ENCODE results near the gene SLC12A8.
"Not testable (repeated sequence)": the region's sequence is repeated elsewhere in the genome, so short reads cannot be mapped to it uniquely, and the experiment has no call there.

The SLC12A8 gene

GRCh38 chr3:125108833-125109535, 103.6 kb downstream of the SLC12A8 start:
- Mint-ChIP-seq H3K9me3 (peaks cover 8% of the 10 kb centered on the region), H3K4me3 (no peak overlapping the region), H3K27me3 (ENCODE audit: low read depth) (peaks cover 28% of the 10 kb centered on the region), H3K36me3 (ENCODE audit: low read depth) (no peaks in the 10 kb centered on the region), H3K27ac (no peak overlapping the region), H3K4me1 (ENCODE audit: low read depth) (peaks cover 23% of the 10 kb centered on the region)
- no peak for DNase-seq (ENCODE audit: low spot score)

GRCh38 chr3:125107861-125108567, 104.5 kb downstream of the SLC12A8 start:
- Mint-ChIP-seq H3K27ac (no peak overlapping the region), H3K4me3 (no peak overlapping the region), H3K4me1 (ENCODE audit: low read depth) (peaks cover 23% of the 10 kb centered on the region), H3K27me3 (ENCODE audit: low read depth) (peaks cover 33% of the 10 kb centered on the region), H3K9me3 (peaks cover 8% of the 10 kb centered on the region), H3K36me3 (ENCODE audit: low read depth) (no peaks in the 10 kb centered on the region)
- DNase-seq (ENCODE audit: low spot score) = no peak

GRCh38 chr3:125107363-125107762, 105.2 kb downstream of the SLC12A8 start:
- no peak overlapping the region for H3K27ac Mint-ChIP-seq
- peaks cover 8% of the 10 kb centered on the region for H3K9me3 Mint-ChIP-seq
- H3K27me3 Mint-ChIP-seq (ENCODE audit: low read depth) = peaks cover 34% of the 10 kb centered on the region
- peaks cover 23% of the 10 kb centered on the region for H3K4me1 Mint-ChIP-seq (ENCODE audit: low read depth)
- DNase-seq (ENCODE audit: low spot score) = no peak
- no peak overlapping the region for H3K4me3 Mint-ChIP-seq
- no peaks in the 10 kb centered on the region for H3K36me3 Mint-ChIP-seq (ENCODE audit: low read depth)

GRCh38 chr3:125105116-125105515, 107.4 kb downstream of the SLC12A8 start:
- H3K4me3 Mint-ChIP-seq = no peak overlapping the region
- peaks cover 31% of the 10 kb centered on the region for H3K27me3 Mint-ChIP-seq (ENCODE audit: low read depth)
- DNase-seq (ENCODE audit: low spot score) = no peak
- H3K27ac Mint-ChIP-seq = no peak overlapping the region
- H3K4me1 Mint-ChIP-seq (ENCODE audit: low read depth) = peaks cover 10% of the 10 kb centered on the region
- peaks cover 8% of the 10 kb centered on the region for H3K9me3 Mint-ChIP-seq
- no peaks in the 10 kb centered on the region for H3K36me3 Mint-ChIP-seq (ENCODE audit: low read depth)

GRCh38 chr3:125104639-125105038, 107.9 kb downstream of the SLC12A8 start:
- peaks cover 6% of the 10 kb centered on the region for H3K4me1 Mint-ChIP-seq (ENCODE audit: low read depth)
- H3K9me3 Mint-ChIP-seq = peaks cover 12% of the 10 kb centered on the region
- no peak for DNase-seq (ENCODE audit: low spot score)

GRCh38 chr3:125103406-125103805, 109.1 kb downstream of the SLC12A8 start:
- Mint-ChIP-seq H3K36me3 (ENCODE audit: low read depth) (peaks cover 2% of the 10 kb centered on the region), H3K9me3 (peaks cover 16% of the 10 kb centered on the region), H3K4me3 (no peak overlapping the region), H3K27me3 (ENCODE audit: low read depth) (peaks cover 39% of the 10 kb centered on the region), H3K4me1 (ENCODE audit: low read depth) (no peaks in the 10 kb centered on the region), H3K27ac (no peak overlapping the region)
- no peak for DNase-seq (ENCODE audit: low spot score)

More at GRCh38 chr3:125104639-125105038, 107.9 kb downstream of the SLC12A8 start:
- peaks cover 2% of the 10 kb centered on the region for H3K36me3 Mint-ChIP-seq (ENCODE audit: low read depth)
- H3K27ac Mint-ChIP-seq = no peak overlapping the region
- peaks cover 34% of the 10 kb centered on the region for H3K27me3 Mint-ChIP-seq (ENCODE audit: low read depth)
- no peak overlapping the region for H3K4me3 Mint-ChIP-seq

- peaks cover 45% of the 10 kb centered on the region for H3K27me3 Mint-ChIP-seq (ENCODE audit: low read depth)
- no peak overlapping the region for H3K27ac Mint-ChIP-seq
- peaks cover 16% of the 10 kb centered on the region for H3K9me3 Mint-ChIP-seq
- peaks cover 2% of the 10 kb centered on the region for H3K36me3 Mint-ChIP-seq (ENCODE audit: low read depth)
- no peaks in the 10 kb centered on the region for H3K4me1 Mint-ChIP-seq (ENCODE audit: low read depth)
- DNase-seq (ENCODE audit: low spot score) = no peak
- H3K4me3 Mint-ChIP-seq = no peak overlapping the region
Observed at GRCh38 chr3:125102470-125102869, 110.1 kb downstream of the SLC12A8 start.

- Mint-ChIP-seq H3K4me3 (no peak overlapping the region), H3K36me3 (ENCODE audit: low read depth) (peaks cover 2% of the 10 kb centered on the region), H3K9me3 (peaks cover 8% of the 10 kb centered on the region), H3K27ac (no peak overlapping the region), H3K4me1 (ENCODE audit: low read depth) (no peaks in the 10 kb centered on the region), H3K27me3 (ENCODE audit: low read depth) (peaks cover 32% of the 10 kb centered on the region)
- DNase-seq (ENCODE audit: low spot score) = no peak
Observed at GRCh38 chr3:125098611-125099291, 113.8 kb downstream of the SLC12A8 start.

GRCh38 chr3:125090649-125091048, 121.9 kb downstream of the SLC12A8 start:
- H3K4me3 Mint-ChIP-seq = no peak overlapping the region
- H3K27ac Mint-ChIP-seq = no peak overlapping the region
- H3K36me3 Mint-ChIP-seq (ENCODE audit: low read depth) = peaks cover 2% of the 10 kb centered on the region
- H3K9me3 Mint-ChIP-seq = peaks cover 6% of the 10 kb centered on the region
- no peaks in the 10 kb centered on the region for H3K4me1 Mint-ChIP-seq (ENCODE audit: low read depth)
- DNase-seq (ENCODE audit: low spot score) = no peak
- peaks cover 32% of the 10 kb centered on the region for H3K27me3 Mint-ChIP-seq (ENCODE audit: low read depth)

- DNase-seq (ENCODE audit: low spot score) = no peak
- no peak overlapping the region for H3K4me3 Mint-ChIP-seq
- H3K4me1 Mint-ChIP-seq (ENCODE audit: low read depth) = no peaks in the 10 kb centered on the region
- H3K27me3 Mint-ChIP-seq (ENCODE audit: low read depth) = peaks cover 46% of the 10 kb centered on the region
- H3K36me3 Mint-ChIP-seq (ENCODE audit: low read depth) = peaks cover 2% of the 10 kb centered on the region
- peaks cover 6% of the 10 kb centered on the region for H3K9me3 Mint-ChIP-seq
- no peak overlapping the region for H3K27ac Mint-ChIP-seq
Observed at GRCh38 chr3:125087768-125088391, 124.7 kb downstream of the SLC12A8 start.

- Mint-ChIP-seq H3K9me3 (no peaks in the 10 kb centered on the region), H3K27ac (no peak overlapping the region), H3K36me3 (ENCODE audit: low read depth) (no peaks in the 10 kb centered on the region), H3K4me1 (ENCODE audit: low read depth) (no peaks in the 10 kb centered on the region), H3K27me3 (ENCODE audit: low read depth) (peaks cover 47% of the 10 kb centered on the region), H3K4me3 (no peak overlapping the region)
- no peak for DNase-seq (ENCODE audit: low spot score)
Observed at GRCh38 chr3:125085166-125085565, 127.4 kb downstream of the SLC12A8 start.

- no peak overlapping the region for H3K4me3 Mint-ChIP-seq
- no peaks in the 10 kb centered on the region for H3K36me3 Mint-ChIP-seq (ENCODE audit: low read depth)
- H3K27me3 Mint-ChIP-seq (ENCODE audit: low read depth) = peaks cover 42% of the 10 kb centered on the region
- H3K4me1 Mint-ChIP-seq (ENCODE audit: low read depth) = no peaks in the 10 kb centered on the region
- H3K27ac Mint-ChIP-seq = no peak overlapping the region
- H3K9me3 Mint-ChIP-seq = no peaks in the 10 kb centered on the region
- no peak for DNase-seq (ENCODE audit: low spot score)
Observed at GRCh38 chr3:125083776-125084175, 128.8 kb downstream of the SLC12A8 start.

- not testable (repeated sequence) for DNase-seq (ENCODE audit: low spot score)
Observed at GRCh38 chr3:125082339-125082738, 130.2 kb downstream of the SLC12A8 start.

GRCh38 chr3:125080077-125080476, 132.5 kb downstream of the SLC12A8 start:
- no peak for DNase-seq (ENCODE audit: low spot score)
- Mint-ChIP-seq H3K9me3 (no peaks in the 10 kb centered on the region), H3K36me3 (ENCODE audit: low read depth) (no peaks in the 10 kb centered on the region), H3K27me3 (ENCODE audit: low read depth) (peaks cover 33% of the 10 kb centered on the region), H3K27ac (no peak overlapping the region), H3K4me1 (ENCODE audit: low read depth) (no peaks in the 10 kb centered on the region), H3K4me3 (no peak overlapping the region)

More at GRCh38 chr3:125082339-125082738, 130.2 kb downstream of the SLC12A8 start:
- H3K4me3 Mint-ChIP-seq; H3K9me3 Mint-ChIP-seq; H3K36me3 Mint-ChIP-seq (ENCODE audit: low read depth); H3K27ac Mint-ChIP-seq; H3K4me1 Mint-ChIP-seq (ENCODE audit: low read depth): not testable (repeated sequence)
- H3K27me3 Mint-ChIP-seq (ENCODE audit: low read depth) = peaks cover 33% of the 10 kb centered on the region

All from T-helper 2 cell treated with Interferon-gamma antibody and Interleukin-4, amounts not matched to agents 5 μg/mL and 100 μg/mL, for 36 hours (primary cell).